Measurements from ENCODE around the gene ZNF841. TPM values are rescaled to one million over a fixed set of nuclear protein-coding genes. Genes with fewer than 3 reads are reported as not detected.

The ZNF841 gene
- total RNA-seq, 1 experiment from 2014 or later = 0.10 TPM

- no peak for DNase-seq (ENCODE audit: low read depth, low spot score)
- Histone ChIP-seq H3K9me2 (ENCODE audit: insufficient read depth) (no peaks in the 10 kb centered on the region), H3K9me3 (ENCODE audit: control insufficient read depth in 1 of 2, insufficient read depth in 1 of 2, low read depth in 1 of 2, low read length in 2 of 2) (peaks cover 34 to 41% of the 10 kb centered on the region in 2 experiments; a peak in 3 of 4 replicates), H3K4me2 (ENCODE audit: low read length) (no peak overlapping the region), H3K27me3 (ENCODE audit: insufficient read depth, low read length) (no peaks in the 10 kb centered on the region), H3K79me2 (ENCODE audit: insufficient read depth, low read length) (no peaks in the 10 kb centered on the region), H3K36me3 (ENCODE audit: control insufficient read depth in 1 of 2, insufficient read depth in 2 of 2, low read length in 2 of 2) (peaks cover 2 to 6% of the 10 kb centered on the region in 2 experiments; a peak in 1 of 4 replicates), H3K27ac (ENCODE audit: low read depth, low read length) (no peak overlapping the region), H3K4me3 (replicated peaks in 1 of 2; ENCODE audit: low read depth in 1 of 2, low read length in 2 of 2) (no peak overlapping the region), H3K9ac (ENCODE audit: low read length) (no peak overlapping the region), H2AFZ (ENCODE audit: low read depth, low read length, poor library complexity, severe bottlenecking) (no peak overlapping the region), H4K20me1 (ENCODE audit: insufficient read depth) (no peaks in the 10 kb centered on the region), H3K4me1 (ENCODE audit: control insufficient read depth in 1 of 2, insufficient read depth in 2 of 2, low read length in 2 of 2) (no peaks in the 10 kb centered on the region)
- CTCF ChIA-PET = no interaction called here
- RAD21 ChIA-PET (ENCODE audit: low non-redundant PET in 1 of 2, low total read pairs in 2 of 2, uncharacterized antibody in 2 of 2, unreplicated experiment in 2 of 2) = no interaction called here
- POLR2A ChIA-PET = no interaction called here
- intact Hi-C loops (cut with micrococcal nuclease) = no loop called here
- ATAC-seq = no peak
- no peak for TF ChIP-seq SP1 (IDR thresholded peaks at IDR 0.05; ENCODE audit: low read depth)
- no peak for TF ChIP-seq TCF7L2 (IDR thresholded peaks at IDR 0.05; ENCODE audit: borderline replicate concordance, extremely low read depth, insufficient read depth, insufficient read length)
- TF ChIP-seq ZBTB33 (IDR thresholded peaks at IDR 0.05; ENCODE audit: extremely low read depth, insufficient replicate concordance, low read length) = no peak
- TF ChIP-seq ZFX (IDR thresholded peaks at IDR 0.05) = no peak
- no peak for TF ChIP-seq POLR2A (IDR thresholded peaks at IDR 0.05; ENCODE audit: borderline replicate concordance, extremely low read depth, insufficient read depth, insufficient read length)
- no peak for TF ChIP-seq ELF1 (IDR thresholded peaks at IDR 0.05; ENCODE audit: borderline replicate concordance, low read depth)
- TF ChIP-seq EZH2phosphoT487 (IDR thresholded peaks at IDR 0.05; ENCODE audit: borderline replicate concordance) = no peak
- TF ChIP-seq, protein P1, sequence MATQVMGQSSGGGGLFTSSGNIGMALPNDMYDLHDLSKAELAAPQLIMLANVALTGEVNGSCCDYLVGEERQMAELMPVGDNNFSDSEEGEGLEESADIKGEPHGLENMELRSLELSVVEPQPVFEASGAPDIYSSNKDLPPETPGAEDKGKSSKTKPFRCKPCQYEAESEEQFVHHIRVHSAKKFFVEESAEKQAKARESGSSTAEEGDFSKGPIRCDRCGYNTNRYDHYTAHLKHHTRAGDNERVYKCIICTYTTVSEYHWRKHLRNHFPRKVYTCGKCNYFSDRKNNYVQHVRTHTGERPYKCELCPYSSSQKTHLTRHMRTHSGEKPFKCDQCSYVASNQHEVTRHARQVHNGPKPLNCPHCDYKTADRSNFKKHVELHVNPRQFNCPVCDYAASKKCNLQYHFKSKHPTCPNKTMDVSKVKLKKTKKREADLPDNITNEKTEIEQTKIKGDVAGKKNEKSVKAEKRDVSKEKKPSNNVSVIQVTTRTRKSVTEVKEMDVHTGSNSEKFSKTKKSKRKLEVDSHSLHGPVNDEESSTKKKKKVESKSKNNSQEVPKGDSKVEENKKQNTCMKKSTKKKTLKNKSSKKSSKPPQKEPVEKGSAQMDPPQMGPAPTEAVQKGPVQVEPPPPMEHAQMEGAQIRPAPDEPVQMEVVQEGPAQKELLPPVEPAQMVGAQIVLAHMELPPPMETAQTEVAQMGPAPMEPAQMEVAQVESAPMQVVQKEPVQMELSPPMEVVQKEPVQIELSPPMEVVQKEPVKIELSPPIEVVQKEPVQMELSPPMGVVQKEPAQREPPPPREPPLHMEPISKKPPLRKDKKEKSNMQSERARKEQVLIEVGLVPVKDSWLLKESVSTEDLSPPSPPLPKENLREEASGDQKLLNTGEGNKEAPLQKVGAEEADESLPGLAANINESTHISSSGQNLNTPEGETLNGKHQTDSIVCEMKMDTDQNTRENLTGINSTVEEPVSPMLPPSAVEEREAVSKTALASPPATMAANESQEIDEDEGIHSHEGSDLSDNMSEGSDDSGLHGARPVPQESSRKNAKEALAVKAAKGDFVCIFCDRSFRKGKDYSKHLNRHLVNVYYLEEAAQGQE (IDR thresholded peaks at IDR 0.05; ENCODE audit: low read depth) = no peak
- no peak for TF ChIP-seq JUND (IDR thresholded peaks at IDR 0.05)
- TF ChIP-seq, protein P2, sequence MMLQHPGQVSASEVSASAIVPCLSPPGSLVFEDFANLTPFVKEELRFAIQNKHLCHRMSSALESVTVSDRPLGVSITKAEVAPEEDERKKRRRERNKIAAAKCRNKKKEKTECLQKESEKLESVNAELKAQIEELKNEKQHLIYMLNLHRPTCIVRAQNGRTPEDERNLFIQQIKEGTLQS (IDR thresholded peaks at IDR 0.05) = no peak
- no peak for TF ChIP-seq FOSL1 (IDR thresholded peaks at IDR 0.05; ENCODE audit: low read depth)
- no TSS peak for BruUV-seq (replicated peaks)
Observed at GRCh38 chr19:52110780-52111179, 15.2 kb upstream of the ZNF841 start.
